Right kidney (tissue), 9 donors: Measurements from ENCODE around the gene RMND5A.

Source experiments
- DNase-seq: peaks from one replicate; pipeline ENCODE4 v3.0.0-alpha.2; 2016
- long read RNA-seq, 8 donors: transcript quantifications; one replicate each; lab custom pipeline, GENCODE V29; 2026

The RMND5A gene, protein sequence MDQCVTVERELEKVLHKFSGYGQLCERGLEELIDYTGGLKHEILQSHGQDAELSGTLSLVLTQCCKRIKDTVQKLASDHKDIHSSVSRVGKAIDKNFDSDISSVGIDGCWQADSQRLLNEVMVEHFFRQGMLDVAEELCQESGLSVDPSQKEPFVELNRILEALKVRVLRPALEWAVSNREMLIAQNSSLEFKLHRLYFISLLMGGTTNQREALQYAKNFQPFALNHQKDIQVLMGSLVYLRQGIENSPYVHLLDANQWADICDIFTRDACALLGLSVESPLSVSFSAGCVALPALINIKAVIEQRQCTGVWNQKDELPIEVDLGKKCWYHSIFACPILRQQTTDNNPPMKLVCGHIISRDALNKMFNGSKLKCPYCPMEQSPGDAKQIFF
- long read RNA-seq, donor 1, full-length matches to known transcripts: 6 of 6 reads
- long read RNA-seq, donor 1, partial matches to known transcripts: 0 of 6 reads
- long read RNA-seq, donor 1, other reads (novel, unspliced or antisense): 0 of 6 reads
- long read RNA-seq, donor 2, full-length matches to known transcripts: 4 of 4 reads
- long read RNA-seq, donor 2, partial matches to known transcripts: 0 of 4 reads
- long read RNA-seq, donor 2, other reads (novel, unspliced or antisense): 0 of 4 reads
- long read RNA-seq, donor 3, full-length matches to known transcripts: 4 of 9 reads
- long read RNA-seq, donor 3, partial matches to known transcripts: 5 of 9 reads
- long read RNA-seq, donor 3, other reads (novel, unspliced or antisense): 0 of 9 reads
- long read RNA-seq, donor 4, full-length matches to known transcripts: 8 of 8 reads
- long read RNA-seq, donor 4, partial matches to known transcripts: 0 of 8 reads
- long read RNA-seq, donor 4, other reads (novel, unspliced or antisense): 0 of 8 reads
- long read RNA-seq, donor 5, full-length matches to known transcripts: 6 of 12 reads
- long read RNA-seq, donor 5, partial matches to known transcripts: 6 of 12 reads
- long read RNA-seq, donor 5, other reads (novel, unspliced or antisense): 0 of 12 reads
- long read RNA-seq, donor 6, full-length matches to known transcripts: 9 of 9 reads
- long read RNA-seq, donor 6, partial matches to known transcripts: 0 of 9 reads
- long read RNA-seq, donor 6, other reads (novel, unspliced or antisense): 0 of 9 reads
- long read RNA-seq, donor 7, full-length matches to known transcripts: 14 of 30 reads
- long read RNA-seq, donor 7, partial matches to known transcripts: 16 of 30 reads
- long read RNA-seq, donor 7, other reads (novel, unspliced or antisense): 0 of 30 reads
- long read RNA-seq, donor 8, full-length matches to known transcripts: 8 of 34 reads
- long read RNA-seq, donor 8, partial matches to known transcripts: 26 of 34 reads
- long read RNA-seq, donor 8, other reads (novel, unspliced or antisense): 0 of 34 reads

DNA sequence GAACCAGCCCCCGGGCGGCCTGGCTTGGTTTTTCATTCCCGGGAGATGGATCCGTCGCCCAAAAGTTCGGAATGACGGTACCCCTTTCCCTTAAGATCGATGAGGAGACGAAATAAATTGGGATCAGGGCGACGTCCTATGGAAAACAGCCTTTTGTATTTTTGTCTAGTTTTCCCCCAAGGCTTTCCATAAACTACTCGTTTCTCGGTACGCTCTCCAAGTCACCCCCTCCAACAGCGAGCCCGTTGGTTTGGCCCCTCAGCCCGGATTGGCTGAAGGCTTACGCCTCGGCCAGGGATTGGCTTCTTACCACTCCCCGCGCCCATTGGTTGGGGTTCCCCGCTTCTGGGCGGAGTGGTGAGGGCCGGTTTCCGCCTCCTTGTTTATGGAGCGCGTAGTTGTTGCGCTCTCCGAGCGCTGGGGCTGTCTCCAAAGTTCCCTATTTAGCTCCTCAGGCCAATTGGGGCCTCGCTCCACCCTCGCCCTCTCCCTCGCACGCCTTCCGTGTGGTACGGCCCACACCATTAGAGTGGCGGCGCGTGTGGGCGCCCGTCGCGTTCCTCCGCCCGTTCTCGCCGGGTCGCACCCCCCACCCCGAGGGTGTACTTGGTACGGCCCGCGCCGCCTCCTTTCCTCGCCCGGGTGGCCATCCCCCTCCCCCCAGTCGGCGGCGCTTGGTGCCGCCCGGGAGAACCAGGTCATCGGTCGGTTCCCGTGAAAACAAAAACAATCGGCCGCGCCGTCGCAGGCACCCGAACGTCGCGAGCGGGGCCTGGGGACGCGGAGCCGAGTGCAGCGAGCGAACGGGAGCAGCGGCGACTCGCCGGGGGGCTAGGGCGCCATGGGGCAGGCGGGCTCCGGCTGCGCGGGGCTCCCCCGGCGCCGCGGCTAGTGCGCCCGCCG, at the start of gene RMND5A:
Gene RMND5A (plus strand): TSS at position 655 of the 903 bp plus-strand sequence. CDS start 377 bp downstream, outside the sequence.
- DNase-seq: peak; percentile 92

- no peak for DNase-seq
Observed at GRCh38 chr2:86671337-86671981, 48.6 kb upstream of the RMND5A start.

GRCh38 chr2:86672027-86672545, 48.0 kb upstream of the RMND5A start:
- DNase-seq: no peak

GRCh38 chr2:86673011-86673410, 47.1 kb upstream of the RMND5A start:
- DNase-seq: no peak

GRCh38 chr2:86673986-86674670, 46.0 kb upstream of the RMND5A start:
- no peak for DNase-seq

DNA sequence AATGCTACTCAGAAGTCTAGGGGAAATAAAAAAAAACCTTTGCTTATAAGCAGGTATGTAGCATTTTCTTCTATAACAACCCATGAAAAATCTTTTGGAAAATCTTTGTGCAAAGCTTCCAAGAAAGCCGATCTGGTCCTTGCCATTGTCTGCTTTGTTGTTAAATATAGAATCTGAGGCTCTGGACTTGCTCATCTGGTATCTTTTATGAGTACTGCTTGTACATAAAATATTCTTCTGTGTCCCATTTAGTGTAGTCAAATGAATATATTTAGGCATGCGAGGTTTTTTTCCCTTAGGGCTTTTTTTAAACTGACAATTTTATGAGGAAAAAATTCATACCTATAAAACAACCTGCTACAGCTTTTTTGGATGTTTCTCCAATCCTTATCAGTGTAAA, 45.0 kb upstream of the RMND5A start:
- no peak for DNase-seq

- DNase-seq: no peak
Observed at GRCh38 chr2:86675511-86676015, 44.5 kb upstream of the RMND5A start.

DNA sequence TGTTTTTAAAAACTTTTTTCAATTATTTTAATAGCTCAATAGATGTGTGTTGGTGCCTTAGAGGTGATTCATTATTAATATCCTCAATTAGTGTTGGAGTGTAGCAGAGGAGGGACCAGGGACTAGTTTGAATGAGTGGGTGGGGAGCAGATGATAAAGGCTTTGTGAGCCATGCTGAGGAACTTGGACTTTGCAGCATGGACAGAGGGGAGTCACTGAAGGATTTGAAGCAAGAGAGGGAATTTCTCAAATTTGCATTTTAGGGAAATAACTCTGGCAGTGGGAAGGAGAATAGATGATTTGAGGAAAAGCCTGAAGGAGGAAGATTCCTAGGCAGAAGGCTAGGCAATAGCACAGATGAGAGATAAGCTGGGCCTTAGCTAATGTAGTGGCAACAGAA, 42.3 kb upstream of the RMND5A start:
- DNase-seq: no peak

DNA sequence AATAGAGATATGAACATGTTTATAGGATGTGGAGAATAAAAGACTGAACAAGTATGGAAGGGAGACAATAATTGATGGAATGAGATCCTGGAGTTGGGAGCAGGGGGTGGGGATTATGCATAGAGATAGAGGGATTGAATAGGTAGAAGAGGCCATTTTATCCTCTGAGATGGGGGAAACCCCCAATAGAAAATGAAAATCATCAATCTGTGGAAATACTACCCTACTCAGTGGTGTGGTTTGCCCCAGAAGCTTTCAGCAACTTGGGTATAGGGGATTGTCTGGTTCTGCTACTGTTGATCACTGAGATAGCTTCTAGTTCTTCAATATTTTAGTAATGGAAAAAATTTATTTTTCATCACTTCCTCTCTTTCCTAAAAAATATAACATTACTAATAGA, 41.1 kb upstream of the RMND5A start:
- DNase-seq: no peak

DNA sequence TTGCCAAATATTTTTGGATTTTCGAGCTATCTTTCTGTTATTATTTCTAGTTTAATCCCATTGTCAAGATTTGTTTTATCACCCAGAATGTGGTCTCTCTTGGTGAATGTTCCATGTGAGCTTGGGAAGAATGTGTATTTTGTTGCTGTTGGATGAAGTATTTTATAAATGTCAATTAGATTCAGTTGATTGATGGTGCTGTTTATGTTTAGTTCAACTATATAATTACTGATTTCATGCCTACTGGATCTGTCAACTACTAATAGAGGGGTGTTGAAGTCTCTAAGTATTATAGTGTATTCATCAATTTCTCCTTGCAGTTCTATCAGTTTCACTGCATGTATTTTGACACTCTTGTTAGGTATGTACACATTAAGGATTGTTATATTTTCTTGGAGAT, 34.7 kb upstream of the RMND5A start:
- no peak for DNase-seq

GRCh38 chr2:86686460-86686859, 33.6 kb upstream of the RMND5A start:
- no peak for DNase-seq

GRCh38 chr2:86686905-86687304, 33.2 kb upstream of the RMND5A start:
- DNase-seq: no peak

- DNase-seq: no peak
Observed at GRCh38 chr2:86695053-86695691, 24.9 kb upstream of the RMND5A start.

DNA sequence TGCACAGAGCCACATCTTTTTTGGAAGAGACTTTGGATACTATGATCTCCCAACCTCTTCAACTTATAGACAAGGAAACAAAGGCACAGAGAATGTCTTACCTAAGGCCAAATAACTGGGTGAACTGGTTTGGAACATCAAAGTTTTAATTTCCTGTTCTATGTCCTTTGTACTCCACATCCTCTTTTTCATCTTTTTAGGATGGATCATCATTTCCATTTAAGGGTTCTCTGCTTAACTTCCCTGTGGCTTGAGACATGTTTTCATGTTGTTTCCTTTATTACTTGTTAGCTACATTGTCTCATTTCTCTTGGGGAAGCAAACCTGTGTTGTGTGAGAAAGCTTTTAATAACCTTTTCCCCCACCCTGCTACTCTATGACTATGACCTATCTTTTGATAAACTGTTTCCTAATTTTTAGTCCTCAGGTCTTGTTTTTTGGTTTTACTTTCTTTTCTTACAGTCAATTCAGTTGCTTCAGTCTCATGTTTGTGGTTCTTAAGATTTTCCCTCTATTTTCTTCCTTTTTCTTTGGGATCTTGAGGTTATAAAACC, 22.5 kb upstream of the RMND5A start:
- DNase-seq: no peak

GRCh38 chr2:86700690-86701089, 19.4 kb upstream of the RMND5A start:
- DNase-seq: no peak

GRCh38 chr2:86703704-86704361, 16.3 kb upstream of the RMND5A start:
- DNase-seq: no peak

GRCh38 chr2:86704459-86704971, 15.6 kb upstream of the RMND5A start:
- no peak for DNase-seq

DNA sequence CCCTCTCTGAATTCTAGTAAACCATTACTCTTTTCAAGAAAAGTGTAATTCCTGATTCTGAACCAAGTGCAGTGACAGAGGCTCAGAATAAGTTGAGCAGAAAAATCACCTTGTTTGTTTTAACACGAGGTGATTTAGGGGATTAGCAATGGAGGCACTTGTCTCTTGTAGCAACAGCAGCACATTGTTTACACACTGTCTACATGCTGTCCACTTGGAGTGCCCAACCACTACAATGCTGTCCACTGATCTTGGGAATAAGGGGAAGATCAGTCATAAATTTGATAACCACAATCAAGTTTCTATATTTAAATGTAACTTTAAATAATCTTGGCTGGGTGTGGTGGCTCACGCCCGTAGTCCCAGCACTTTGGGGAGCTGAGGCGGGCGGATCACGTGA, 13.9 kb upstream of the RMND5A start:
- DNase-seq: no peak
